Gastrocnemius medialis (tissue), 4 donors: ENCODE measurements around the gene ATXN1. TPM values are rescaled to one million over a fixed set of nuclear protein-coding genes. Genes with fewer than 3 reads are reported as not detected.

Source experiments
- ATAC-seq, 2 donors: fragments of 150-250 bp; one replicate each; pipeline ENCODE4 v1.9.1; 2016
- DNase-seq, 2 donors: peaks; one replicate each; pipeline ENCODE4 v3.0.0-alpha.2; 2019
- H3K27ac ChIP-seq, 4 donors: fragments of 200-600 bp; sonication (generic); 1 replicate in 1 of 4; 2 replicates in 3 of 4; pipeline ENCODE4 v1.5.1; 2016 to 2018; ENCODE audit warnings: mild to moderate bottlenecking in 2 of 4, moderate library complexity in 1 of 4
- H3K27me3 ChIP-seq, 3 donors: fragments of 200-600 bp; sonication (generic) in 2 of 3; 1 replicate in 1 of 3; 2 replicates in 2 of 3; pipeline versions ENCODE4 v1.5.1 to v1.6.0; 2016 to 2019; ENCODE audit warnings: mild to moderate bottlenecking in 1 of 3, moderate library complexity in 1 of 3
- H3K36me3 ChIP-seq, 2 donors: fragments of 200-600 bp; sonication (generic) in 1 of 2; one replicate each; pipeline ENCODE4 v1.5.1; 2017 to 2018
- H3K4me1 ChIP-seq, 2 donors: fragments of 200-600 bp; sonication (generic) in 1 of 2; one replicate each; pipeline ENCODE4 v1.5.1; 2016 to 2017; ENCODE audit warnings: mild to moderate bottlenecking in 2 of 2
- H3K4me3 ChIP-seq, 4 donors: fragments of 200-600 bp; sonication (generic) in 3 of 4; 1 replicate in 1 of 4; 2 replicates in 3 of 4; pipeline ENCODE4 v1.5.1; 2016 to 2019; ENCODE audit warnings: mild to moderate bottlenecking in 2 of 4
- H3K9me3 ChIP-seq, 3 donors: fragments of 200-600 bp; sonication (generic) in 2 of 3; 1 replicate in 1 of 3; 2 replicates in 2 of 3; pipeline ENCODE4 v1.5.1; 2016 to 2019
- POLR2A ChIP-seq, 2 donors: fragments of 450-650 bp; IDR thresholded peaks; one replicate each; pipeline ENCODE4 v1.6.1; 2017; ENCODE audit warnings: antibody characterized with exemption in 2 of 2, mild to moderate bottlenecking in 2 of 2, moderate library complexity in 2 of 2
- in situ Hi-C, 4 donors: fragments of 200-750 bp; cut with MboI; loops; one replicate each; pipeline versions ENCODE4 v1.15.0 to v1.8.0; 2017; ENCODE audit warnings: low sequenced_read_pairs in 4 of 4
- intact Hi-C: fragments of 100-400 bp; cut with DNase I; formaldehyde crosslinking; loops from one replicate; pipeline ENCODE4 v1.15.1; 2023; ENCODE audit warnings: low total_unique reads
- total RNA-seq, 4 donors: library from RNA; depleted of rRNA; stranded (reverse); fragments of >200 nt; gene quantifications; one replicate each; pipeline versions ENCODE4 v1.1.0 to v1.2.3, GENCODE V29; 2016
- TF ChIP-seq, protein P1 (sequence below), 5 experiments: fragments of 450-650 bp in 3 of 5; fragments of 200-600 bp in 2 of 5; sonication (generic) in 2 of 5; IDR thresholded peaks in 4 of 5; conservative IDR thresholded peaks in 1 of 5; 1 replicate in 4 of 5; 2 replicates in 1 of 5; pipeline ENCODE4 v1.5.1; 2016 to 2019; ENCODE audit warnings: antibody characterized with exemption in 5 of 5, mild to moderate bottlenecking in 3 of 5, moderate library complexity in 3 of 5

The ATXN1 gene
- total RNA-seq, 4 donors from 2014 or later: 21.8 to 42.9 (median 33.1) TPM

GRCh38 chr6:16723402-16723801 is 37.9 kb downstream of the ATXN1 start:
- ATAC-seq: no peak
- Histone ChIP-seq H3K36me3 (no peaks in the 10 kb centered on the region), H3K9me3 (no peaks in the 10 kb centered on the region), H3K4me1 (peaks cover 48 to 55% of the 10 kb centered on the region in 2 donors), H3K4me3 (no peak overlapping the region), H3K27ac (peak overlapping the region in 1 of 4 donors; percentile 9), H3K27me3 (no peaks in the 10 kb centered on the region)
- in situ Hi-C loops (no loop called here), intact Hi-C loops (no loop called here)
- TF ChIP-seq, protein P1, sequence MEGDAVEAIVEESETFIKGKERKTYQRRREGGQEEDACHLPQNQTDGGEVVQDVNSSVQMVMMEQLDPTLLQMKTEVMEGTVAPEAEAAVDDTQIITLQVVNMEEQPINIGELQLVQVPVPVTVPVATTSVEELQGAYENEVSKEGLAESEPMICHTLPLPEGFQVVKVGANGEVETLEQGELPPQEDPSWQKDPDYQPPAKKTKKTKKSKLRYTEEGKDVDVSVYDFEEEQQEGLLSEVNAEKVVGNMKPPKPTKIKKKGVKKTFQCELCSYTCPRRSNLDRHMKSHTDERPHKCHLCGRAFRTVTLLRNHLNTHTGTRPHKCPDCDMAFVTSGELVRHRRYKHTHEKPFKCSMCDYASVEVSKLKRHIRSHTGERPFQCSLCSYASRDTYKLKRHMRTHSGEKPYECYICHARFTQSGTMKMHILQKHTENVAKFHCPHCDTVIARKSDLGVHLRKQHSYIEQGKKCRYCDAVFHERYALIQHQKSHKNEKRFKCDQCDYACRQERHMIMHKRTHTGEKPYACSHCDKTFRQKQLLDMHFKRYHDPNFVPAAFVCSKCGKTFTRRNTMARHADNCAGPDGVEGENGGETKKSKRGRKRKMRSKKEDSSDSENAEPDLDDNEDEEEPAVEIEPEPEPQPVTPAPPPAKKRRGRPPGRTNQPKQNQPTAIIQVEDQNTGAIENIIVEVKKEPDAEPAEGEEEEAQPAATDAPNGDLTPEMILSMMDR (IDR thresholded peaks at IDR 0.05 in 4 of 5, conservative IDR thresholded peaks at IDR 0.05 in 1 of 5): no peak
- no peak for TF ChIP-seq POLR2A (IDR thresholded peaks at IDR 0.05)
- no peak for DNase-seq

GRCh38 chr6:16722630-16723029 is 38.6 kb downstream of the ATXN1 start:
- DNase-seq (no peak), ATAC-seq (no peak)
- intact Hi-C loops (no loop called here), in situ Hi-C loops (no loop called here)
- TF ChIP-seq, protein P1 (IDR thresholded peaks at IDR 0.05 in 4 of 5, conservative IDR thresholded peaks at IDR 0.05 in 1 of 5): no peak
- TF ChIP-seq POLR2A (IDR thresholded peaks at IDR 0.05): no peak
- Histone ChIP-seq H3K4me1 (peaks cover 52 to 63% of the 10 kb centered on the region in 2 donors), H3K27ac (no peak overlapping the region), H3K27me3 (no peaks in the 10 kb centered on the region), H3K9me3 (no peaks in the 10 kb centered on the region), H3K36me3 (no peaks in the 10 kb centered on the region), H3K4me3 (no peak overlapping the region)

DNA sequence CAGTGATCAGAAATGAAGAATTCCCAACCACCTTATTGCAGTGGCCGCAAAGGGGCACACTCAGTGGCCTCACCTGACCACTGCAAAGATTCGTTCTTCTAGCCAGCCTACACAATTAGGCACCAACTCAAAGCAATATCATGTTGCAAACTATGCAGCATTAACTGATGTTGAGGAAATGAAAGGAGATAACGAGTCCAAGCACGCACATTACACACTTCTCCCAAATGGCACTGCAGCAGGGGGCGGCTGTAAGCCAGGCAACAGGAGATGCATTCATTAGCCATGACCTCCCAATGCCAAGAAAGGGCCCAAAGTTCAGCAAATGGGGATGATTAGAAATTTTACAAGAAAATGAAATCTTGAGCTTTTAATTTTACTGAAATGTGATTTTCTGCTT is 39.3 kb downstream of the ATXN1 start:
- intact Hi-C loops: no loop called here
- peaks cover 52 to 69% of the 10 kb centered on the region in 2 donors for H3K4me1 ChIP-seq

DNA sequence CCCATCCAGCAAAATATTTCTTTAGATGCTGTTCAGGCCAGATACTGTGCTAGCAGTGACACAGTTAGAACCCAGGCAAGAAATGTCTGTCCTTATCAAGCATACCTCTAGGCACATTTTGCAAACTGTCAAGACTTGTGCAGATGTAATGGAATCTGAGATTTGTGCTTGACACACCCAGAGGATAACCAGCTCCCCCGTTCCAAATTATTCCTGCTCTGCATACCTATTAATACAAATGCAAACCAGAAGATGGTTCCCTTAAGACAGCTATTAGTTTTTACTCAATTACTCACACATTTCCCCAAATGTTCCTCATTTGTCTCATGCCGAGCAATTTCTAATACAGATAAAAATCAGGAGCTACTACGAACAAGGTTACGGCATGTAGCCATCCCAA is 40.4 kb downstream of the ATXN1 start:
- intact Hi-C loops: no loop called here
- Histone ChIP-seq H3K27ac (no peak overlapping the region), H3K9me3 (no peaks in the 10 kb centered on the region), H3K27me3 (no peaks in the 10 kb centered on the region), H3K4me1 (peaks cover 46 to 68% of the 10 kb centered on the region in 2 donors), H3K4me3 (no peak overlapping the region), H3K36me3 (no peaks in the 10 kb centered on the region)
- TF ChIP-seq POLR2A (IDR thresholded peaks at IDR 0.05): no peak
- TF ChIP-seq, protein P1 (IDR thresholded peaks at IDR 0.05 in 4 of 5, conservative IDR thresholded peaks at IDR 0.05 in 1 of 5): no peak
- no peak for DNase-seq
- in situ Hi-C loops: no loop called here
- ATAC-seq: no peak

More for the DNA sequence above, 39.3 kb downstream of the ATXN1 start:
- Histone ChIP-seq H3K27ac (no peak overlapping the region), H3K36me3 (no peaks in the 10 kb centered on the region), H3K9me3 (no peaks in the 10 kb centered on the region), H3K4me3 (no peak overlapping the region), H3K27me3 (no peaks in the 10 kb centered on the region)
- no peak for TF ChIP-seq POLR2A (IDR thresholded peaks at IDR 0.05)
- TF ChIP-seq, protein P1 (IDR thresholded peaks at IDR 0.05 in 4 of 5, conservative IDR thresholded peaks at IDR 0.05 in 1 of 5): no peak
- ATAC-seq: no peak
- in situ Hi-C loops: no loop called here
- DNase-seq: no peak

- intact Hi-C loops (loop anchor here (1.0 kb wide), 1 partner anchor 12 kb away; no protein-coding TSS in a partner anchor), in situ Hi-C loops (no loop called here)
- Histone ChIP-seq H3K27ac (no peak overlapping the region), H3K4me3 (no peak overlapping the region), H3K4me1 (peaks cover 37 to 57% of the 10 kb centered on the region in 2 donors), H3K9me3 (no peaks in the 10 kb centered on the region), H3K36me3 (no peaks in the 10 kb centered on the region), H3K27me3 (no peaks in the 10 kb centered on the region)
- DNase-seq (no peak), ATAC-seq (no peak)
- TF ChIP-seq, protein P1 (IDR thresholded peaks at IDR 0.05 in 4 of 5, conservative IDR thresholded peaks at IDR 0.05 in 1 of 5): no peak
- TF ChIP-seq POLR2A (IDR thresholded peaks at IDR 0.05): no peak
Observed at GRCh38 chr6:16719488-16719887, 41.8 kb downstream of the ATXN1 start.
